ENCODE measurements around the gene RAB33B.
"Not testable (repeated sequence)": the region's sequence is repeated elsewhere in the genome, so short reads cannot be mapped to it uniquely, and the experiment has no call there.

Gene RAB33B

DNA sequence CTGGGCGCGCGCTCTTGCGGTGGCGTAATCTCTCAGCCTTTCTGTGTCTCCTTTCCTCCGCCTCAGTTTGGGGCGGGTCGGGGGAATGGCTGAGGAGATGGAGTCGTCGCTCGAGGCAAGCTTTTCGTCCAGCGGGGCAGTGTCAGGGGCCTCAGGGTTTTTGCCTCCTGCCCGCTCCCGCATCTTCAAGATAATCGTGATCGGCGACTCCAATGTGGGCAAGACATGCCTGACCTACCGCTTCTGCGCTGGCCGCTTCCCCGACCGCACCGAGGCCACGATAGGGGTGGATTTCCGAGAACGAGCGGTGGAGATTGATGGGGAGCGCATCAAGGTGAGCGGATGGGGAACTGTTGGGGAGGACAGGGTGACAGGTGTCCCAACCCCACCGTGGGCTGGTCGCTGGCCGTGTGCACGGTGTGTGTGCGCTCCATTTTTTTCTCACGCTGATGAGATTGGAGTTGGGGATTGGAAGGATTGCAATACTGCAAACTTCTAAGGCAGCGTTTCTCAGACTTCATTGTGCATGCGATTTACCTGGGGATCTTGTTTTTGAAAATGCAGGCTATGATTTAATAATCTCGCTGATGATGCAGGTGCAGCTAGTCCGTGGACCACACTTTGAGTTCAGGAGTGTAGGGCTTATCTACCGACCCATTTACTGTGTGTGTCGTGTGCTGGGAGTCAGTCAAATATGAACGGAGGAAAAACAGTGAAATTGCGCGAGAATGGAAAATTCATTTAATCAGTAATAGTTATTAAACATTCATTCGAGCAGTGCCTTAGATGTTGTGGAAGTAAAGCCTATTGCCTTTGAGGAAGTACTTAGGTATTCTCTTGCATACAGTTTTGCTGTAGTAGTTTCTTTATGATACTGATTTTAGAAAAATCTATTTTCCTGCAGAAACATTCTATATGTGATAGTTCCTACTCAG, at the start of gene RAB33B:
TSS of gene RAB33B (plus strand) at position 11 of the 935 bp plus-strand sequence. CDS start at position 86, 75 bp downstream.
- no peak for DNase-seq

DNA sequence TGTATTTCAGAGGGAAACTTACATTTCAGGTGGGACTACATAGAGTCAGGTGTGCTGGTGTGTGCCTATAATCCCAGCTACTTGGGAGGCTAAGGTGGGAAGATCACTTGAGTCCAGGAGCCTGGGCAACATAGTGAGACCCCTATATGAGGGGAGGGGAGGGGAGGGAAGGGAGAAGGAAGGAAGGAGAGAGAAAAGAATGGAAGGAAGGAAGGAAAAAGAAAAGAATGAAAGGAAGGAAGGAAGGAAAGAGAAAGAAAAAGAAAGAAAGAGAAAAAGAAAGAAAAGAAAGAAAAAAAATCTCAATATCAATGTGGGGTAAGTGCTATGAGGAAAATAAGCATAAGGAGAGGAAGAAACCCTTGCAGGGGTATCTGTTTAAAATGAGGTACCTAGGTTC, 43.6 kb upstream of the RAB33B start:
- DNase-seq: no peak

DNA sequence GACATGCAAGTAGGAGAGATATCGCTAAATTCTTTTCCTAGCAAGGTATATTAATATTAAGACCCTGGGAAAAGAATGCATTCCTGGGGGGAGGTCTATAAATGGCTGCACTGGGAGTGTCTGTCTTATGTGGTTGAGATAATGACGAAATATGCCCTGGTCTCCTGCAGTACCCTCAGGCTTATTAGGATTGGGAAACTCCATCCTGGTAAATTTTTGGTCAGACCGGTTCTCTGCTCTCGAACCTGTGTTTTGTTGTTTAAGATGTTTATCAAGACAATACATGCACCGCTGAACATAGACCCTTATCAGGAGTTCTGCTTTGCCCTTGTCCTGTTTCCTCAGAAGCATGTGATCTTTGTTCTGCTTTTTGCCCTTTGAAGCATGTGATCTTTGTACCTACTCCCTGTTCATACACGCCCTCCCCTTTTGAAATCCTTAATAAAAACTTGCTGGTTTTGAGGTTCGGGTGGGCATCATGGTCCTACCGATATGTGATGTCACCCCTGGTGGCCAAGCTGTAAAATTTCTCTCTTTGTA, 39.2 kb upstream of the RAB33B start:
- DNase-seq: not testable (repeated sequence)

DNA sequence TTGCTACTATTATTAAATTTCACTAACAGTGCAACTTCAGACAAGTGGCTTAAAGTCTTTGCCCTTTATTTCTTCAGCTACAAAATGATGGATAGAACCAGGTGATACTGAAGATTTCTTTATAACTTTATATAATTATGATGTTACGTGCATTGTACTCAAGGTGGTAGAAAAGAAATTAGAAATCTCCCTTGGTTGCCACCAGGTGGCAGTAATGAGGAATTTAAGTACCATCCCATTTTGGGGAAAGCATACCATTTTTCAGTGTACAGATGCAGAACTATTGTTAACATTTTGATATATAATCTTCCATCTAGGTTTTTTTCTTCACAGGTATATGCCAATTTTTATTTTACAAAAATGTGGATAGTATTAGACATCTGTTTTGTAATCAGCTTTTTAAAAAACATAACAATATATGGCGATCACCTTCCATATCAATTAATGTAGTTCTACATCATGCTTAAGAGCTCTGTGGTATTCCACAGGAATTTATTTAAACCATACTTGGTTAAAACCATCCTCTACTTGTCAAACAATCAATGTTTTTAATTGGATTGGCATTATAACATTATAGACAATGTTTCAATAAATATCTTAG, 37.7 kb upstream of the RAB33B start:
- DNase-seq: no peak

DNA sequence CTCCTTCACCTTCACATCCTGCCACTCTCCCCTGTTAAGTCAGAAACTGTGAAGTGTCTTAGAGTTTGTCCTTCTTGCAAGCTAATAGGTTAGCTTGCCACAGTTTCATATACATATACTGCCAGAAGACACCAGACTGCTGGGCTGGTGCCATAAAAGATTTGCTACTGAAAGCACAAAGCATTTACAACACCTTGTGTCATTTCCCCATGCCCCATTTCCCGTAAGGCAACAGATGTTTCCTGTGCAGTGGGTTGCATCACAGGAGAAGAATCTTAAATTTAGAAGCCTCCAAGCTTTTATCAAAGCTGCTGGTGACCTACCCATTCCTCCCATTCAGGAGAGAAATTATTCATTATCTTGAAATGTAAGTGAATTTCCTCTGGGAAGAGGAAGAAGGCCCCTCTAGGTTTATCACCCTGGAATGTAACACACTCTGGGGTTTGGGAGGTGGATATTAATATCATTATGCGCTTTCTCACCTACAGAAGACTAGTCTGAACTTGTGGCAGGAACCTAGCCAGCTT, 34.5 kb upstream of the RAB33B start:
- DNase-seq: no peak

DNA sequence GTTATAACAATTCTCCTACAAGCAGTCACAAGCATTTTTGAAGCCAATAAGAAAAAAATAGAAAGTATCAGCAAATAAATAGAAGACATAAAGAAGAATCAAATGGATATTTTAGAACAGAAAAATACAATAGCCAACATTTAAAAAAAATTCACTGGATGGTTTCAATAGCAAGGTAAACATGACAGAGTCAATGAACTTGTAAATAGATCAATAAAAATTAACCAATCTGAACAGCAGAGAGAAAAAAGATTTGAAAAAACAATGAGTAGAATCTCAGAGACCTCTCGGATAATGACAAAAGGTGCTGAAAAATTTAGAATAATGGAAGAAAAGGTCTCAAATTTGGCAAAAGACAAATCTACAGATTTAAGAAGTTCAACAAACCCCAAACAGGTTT, 33.3 kb upstream of the RAB33B start:
- no peak for DNase-seq

DNA sequence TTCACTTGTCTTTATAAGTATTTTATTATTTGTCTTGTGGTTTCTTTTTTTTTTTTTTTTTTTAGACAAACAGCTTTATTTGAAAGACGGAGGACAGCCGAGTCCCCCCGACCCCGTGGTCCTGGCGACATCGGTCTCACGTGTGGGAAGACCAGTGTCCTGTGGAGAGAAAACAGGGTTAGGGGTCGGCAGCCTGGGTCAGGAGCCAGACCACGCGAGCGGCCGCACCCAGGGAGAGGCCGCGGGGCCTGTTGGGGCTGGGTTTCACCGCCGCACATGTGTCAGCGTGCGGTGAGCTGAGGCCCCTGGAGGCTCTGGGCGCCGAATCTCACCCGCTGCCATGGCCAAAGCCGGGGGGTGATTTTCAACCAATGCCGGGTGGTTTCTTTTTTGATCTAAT, 17.8 kb upstream of the RAB33B start:
- DNase-seq: no peak

DNA sequence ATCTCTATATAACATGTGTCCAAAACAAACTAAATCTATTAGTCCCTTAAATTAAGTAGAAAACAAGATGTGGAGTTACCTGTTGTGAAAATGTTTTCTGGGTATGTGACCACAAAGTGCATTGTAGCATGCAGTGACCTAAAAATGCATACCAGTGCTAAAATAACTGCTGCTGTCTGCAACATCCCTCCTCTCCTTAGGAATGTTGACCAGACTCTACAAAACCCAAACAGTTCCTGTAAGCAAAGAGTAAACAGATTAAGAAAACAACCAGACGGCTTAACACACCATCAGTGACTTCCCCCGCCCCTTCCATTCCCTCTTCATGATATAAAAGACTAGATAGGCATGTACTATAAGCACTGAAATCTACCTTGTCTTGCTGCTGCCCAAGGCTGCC, 15.8 kb upstream of the RAB33B start:
- DNase-seq: no peak

DNA sequence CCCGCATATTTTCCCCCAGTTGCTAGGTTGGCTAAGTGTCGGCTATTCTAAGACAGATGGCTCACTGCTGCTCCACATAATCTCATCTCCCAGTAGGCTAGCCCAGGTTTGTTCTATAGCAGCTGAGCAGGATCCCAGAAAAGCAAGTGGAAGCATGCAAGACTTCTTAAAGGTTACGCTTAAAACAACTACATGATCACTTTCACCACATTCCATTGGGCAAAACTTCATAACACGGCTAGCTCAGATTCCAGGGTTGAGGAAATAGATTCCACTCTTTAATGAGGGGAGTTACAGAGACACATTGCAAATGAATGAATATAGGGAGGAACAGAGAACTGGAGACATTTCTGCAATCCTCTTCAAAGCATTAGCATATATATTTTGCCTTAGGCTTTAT, 12.9 kb upstream of the RAB33B start:
- DNase-seq: no peak

DNA sequence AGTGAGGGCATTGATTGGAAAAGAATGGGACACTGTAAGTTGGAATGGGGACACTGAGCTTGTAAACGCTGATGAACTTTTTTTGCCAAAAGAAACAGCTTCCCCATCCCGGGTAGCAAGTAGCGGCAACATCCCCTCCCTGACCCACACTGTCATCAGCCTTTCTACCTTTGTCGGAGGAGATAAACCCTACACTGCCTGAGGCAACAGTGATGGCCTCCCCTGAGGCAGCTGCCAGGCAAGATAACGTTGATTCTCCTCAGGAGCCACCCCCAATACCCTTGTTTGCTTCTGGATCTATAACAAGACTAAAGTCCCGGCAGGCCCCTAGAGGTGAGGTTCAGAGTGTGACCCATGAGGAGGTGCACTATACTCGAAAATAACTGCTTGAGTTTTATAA, 10.3 kb upstream of the RAB33B start:
- DNase-seq: no peak

DNA sequence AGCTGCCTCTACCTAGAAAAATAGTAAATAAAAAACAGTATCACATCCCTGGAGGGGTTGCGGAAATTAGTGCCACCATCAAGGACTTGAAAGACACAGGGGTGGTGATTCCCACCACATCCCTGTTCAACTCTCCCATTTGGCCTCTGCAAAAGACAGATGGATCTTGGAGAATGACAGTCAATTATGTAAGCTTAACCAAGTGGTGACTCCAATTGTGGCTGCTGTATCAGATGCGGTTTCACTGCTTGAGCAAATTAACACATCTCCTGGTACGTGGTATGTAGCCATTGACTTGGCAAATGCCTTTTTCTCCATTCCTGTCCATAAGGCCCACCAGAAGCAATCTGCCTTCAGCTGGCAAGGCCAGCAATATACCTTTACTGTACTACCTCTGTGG, 9.0 kb upstream of the RAB33B start:
- DNase-seq: not testable (repeated sequence)

DNA sequence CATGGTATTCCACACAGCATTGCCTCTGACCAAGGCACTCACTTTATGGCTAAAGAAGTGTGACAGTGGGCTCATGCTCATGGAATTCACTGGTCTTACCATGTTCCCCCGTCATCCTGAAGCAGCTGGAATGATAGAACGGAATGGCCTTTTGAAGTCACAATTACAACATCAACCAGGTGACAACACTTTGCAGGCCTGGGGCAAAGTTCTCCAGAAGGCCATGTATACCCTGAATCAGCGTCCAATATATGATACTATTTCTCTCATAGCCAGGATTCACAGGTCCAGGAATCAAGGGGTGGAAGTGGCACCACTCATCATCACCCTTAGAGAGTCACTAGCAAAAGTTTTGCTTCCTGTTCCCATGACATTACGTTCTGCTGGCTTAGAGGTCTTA, 6.8 kb upstream of the RAB33B start:
- not testable (repeated sequence) for DNase-seq

DNA sequence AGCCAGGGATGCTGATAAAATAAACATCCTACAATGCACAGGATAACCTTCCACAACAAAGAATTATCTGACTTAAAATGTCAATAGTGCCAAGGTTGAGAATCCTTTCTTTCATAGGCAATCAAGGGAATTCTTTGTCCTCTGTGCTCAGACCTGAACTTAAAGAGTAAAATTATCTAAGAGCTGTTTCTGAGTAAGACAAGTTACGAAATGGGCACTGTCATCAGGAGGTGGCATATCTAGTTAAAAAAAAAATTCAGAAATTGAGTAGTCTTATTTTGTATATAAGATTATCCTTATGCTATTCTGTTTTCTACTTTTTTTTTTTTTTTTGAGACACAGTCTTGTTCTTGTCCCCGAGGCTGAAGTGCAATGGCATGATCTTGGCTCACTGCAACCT, 3.3 kb upstream of the RAB33B start:
- DNase-seq: no peak

DNA sequence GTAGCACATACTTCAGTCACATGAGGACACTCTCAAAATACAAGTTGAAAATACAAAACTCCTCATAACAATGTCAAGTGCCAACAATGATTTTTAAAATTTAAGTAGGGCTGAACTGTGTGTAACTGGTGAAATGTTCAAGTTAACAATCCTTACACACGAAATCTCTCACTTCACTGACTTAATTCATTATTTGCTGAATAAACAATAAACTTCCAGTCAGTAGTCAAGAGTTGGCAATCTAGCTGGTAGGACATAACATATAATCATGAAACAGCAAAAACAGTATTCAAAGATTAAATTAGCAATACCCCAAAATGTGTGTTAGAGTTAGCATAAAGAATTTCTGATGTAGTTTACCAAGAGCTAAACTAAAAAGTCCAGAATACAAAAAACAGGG, 1.9 kb upstream of the RAB33B start:
- DNase-seq: no peak

DNA sequence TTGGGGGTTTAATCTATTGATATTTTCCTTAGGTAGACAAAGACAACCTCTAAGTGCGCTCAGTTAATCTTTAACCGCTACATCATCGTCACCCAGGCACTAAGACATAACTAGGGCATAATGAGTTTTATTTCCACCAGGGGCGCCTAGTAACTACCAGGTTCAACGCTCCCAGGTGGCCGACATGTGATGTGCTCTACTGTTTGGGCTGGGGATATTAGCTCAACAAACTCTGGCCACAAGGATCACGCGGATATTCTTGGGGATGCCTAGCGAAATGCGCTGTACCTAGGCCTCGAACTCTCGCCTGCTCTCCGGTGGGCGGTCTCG, 915 bp upstream of the RAB33B start:
- peak; percentile 44 for DNase-seq

DNA sequence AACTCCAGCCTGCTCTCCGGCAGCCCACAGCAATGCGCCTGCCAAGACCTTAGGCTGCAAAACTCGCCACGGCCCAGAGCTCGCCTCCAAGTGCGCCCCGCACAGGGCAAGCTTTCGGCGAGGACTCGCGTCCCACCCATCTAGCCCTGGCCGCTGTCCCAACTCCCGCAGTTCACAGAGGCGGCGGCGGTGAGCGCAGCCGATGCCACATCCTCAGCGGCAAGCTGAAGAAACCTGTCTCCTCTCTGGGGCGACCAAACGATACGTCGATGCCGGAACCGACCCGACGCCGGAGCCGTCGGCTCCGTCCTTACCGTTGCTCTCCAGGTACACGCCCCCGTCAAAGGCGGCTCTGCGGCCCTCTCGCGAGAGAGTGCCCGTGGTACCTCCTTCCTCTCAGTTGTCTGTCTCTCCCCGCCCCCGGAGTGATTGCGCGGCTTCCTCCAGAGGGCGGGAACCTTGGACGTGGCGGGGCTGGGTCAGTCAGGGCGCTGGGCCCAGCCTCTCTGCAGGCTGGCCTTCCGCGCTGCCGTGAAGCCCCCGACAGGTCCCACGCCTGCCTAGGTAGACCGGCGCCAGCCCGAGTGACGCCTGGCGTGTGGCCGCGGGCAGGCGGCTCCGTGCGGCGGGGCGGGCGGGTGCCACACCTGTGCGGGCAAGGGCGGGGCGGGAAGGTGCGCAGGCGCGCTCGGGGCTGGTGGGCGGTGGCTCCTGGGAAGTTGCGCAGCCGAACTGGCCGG, 380 bp upstream of the RAB33B start:
- DNase-seq: peak; percentile 96

DNA sequence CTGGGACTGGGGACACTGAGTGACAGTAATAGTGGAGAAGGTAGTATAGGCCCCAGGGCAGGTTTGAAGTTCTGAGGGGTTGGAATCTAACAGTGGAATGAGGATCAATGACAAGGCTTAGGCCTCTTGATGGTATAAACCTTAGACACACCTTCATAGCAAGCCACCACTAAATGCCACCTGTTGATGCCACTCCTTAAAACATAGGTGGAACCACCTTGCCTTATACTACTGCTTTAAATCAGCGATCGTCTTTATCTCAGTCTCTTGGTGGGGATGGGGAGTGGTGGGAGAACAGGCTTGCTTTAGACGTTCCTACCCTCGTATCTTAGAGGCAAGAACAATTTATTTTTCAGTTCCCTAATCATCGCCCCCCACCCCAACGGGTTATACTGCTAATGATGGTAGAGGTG, 1.2 kb downstream of the RAB33B start:
- DNase-seq: no peak

DNA sequence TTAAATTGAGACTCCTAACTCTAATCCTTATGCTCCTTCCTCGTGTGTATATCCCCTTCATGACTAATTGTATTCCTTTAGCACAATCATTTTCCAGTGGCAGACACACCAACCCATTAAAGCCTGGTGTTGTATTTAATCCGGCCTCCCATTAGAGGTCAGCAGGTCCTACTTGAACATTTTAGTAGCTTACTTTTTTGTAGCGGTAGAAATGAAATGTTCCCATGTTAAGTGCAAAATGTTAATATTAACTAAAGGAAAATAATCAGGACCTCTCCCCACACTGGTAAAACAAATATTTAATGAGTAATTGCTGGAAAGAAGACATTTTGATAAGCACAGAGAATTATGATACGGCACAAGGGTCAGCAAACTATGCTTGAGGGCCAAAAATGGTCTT, 3.4 kb downstream of the RAB33B start:
- DNase-seq: no peak

DNA sequence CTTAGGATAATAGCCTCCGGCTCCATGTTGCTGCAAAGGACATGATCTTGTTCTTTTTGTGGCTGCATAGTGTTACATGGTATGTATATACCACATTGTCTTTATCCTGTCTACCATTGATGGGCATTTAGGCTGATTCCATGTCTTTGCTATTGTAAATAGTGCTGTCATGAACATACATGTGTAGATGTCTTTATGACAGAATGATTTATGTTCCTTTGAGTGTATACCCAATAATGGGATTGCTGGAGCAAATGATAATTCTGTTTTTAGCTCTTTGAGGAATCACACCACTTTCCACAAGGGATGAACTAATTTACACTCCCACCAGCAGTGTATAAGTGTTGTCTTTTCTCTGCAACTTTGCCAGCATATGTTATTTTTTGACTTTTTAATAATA, 4.6 kb downstream of the RAB33B start:
- DNase-seq: no peak

DNA sequence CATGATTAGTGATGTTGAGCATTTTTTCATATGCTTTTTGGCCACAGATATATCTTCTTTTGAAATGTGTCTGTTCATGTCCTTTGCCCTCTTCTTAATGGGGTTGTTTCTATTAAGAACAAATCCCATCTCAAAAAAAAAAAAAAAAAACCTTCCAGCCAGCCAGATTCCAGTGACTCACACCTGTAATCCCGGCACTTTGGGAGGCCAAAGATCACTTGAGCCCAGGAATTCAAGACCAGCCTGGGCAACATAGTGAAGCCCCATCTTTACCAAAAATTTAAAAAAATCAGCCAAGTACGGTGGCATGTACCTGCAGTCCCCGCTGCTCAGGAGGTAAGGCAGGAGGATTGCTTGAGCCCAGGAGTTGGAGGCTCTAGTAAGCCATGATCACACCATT, 5.1 kb downstream of the RAB33B start:
- no peak for DNase-seq

DNA sequence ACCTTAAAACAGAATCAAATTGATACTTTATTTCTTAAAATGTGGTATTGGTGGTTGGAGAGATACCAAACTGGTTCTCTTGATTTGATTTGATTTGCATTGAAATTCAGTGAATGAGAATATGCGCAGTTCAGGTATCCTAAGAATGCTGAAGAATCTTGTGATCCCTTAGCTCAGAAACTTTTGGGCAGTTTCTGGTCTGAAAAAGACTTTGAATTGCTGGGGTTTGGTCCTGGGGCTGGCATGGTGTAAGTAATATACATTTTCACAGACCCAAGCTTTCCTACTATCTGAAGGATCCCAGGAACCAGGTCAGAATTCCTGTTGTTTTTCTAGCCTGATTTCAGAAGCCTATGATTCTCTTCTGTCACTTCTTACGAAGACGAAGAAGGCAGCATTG, 6.6 kb downstream of the RAB33B start:
- no peak for DNase-seq

DNA sequence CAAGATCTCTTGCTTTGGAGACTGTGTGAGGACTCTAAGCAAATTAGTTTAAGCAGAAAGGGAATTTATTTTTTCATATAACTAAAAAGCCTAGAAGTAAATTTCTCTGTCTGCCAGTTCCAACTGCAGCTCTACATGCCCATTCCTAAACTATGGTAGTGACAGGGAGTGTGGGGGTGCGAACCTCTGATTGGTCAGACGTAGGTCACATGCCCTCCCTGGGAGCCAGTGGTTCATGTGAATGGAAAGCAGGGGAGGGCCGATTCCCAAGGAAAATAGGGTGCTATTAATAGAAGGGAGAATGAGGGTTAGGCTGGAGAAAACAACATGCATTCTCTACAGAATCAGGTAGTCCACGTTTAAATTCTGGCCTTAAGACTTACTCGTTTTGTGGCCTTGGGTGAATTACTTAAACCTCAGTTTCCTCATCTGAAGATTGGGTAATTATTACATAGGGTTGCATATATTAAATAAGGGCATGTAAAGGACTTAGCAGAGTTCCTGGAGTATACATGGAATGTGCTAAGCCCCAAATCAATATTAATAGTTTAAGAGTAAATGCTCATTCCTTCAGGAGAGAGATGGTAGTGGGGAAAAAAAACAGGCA, 7.2 kb downstream of the RAB33B start:
- DNase-seq: no peak

DNA sequence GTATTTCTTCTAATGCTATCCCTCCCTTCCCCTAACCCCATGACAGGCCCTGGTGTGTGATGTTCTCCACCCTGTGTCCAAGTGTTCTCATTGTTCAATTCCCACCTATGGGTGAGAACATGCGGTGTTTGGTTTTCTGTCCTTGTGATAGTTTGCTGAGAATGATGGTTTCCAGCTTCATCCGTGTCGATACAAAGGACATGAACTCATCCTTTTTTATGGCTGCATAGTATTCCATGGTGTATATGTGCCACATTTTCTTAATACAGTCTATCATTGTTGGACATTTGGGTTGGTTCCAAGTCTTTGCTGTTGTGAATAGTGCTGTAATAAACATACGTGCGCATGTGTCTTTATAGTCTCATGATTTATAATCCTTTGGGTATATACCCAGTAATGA, 10.6 kb downstream of the RAB33B start:
- not testable (repeated sequence) for DNase-seq

All from stimulated activated CD4-positive, alpha-beta T cell treated with anti-CD3 and anti-CD28 coated beads, Interleukin-12 subunit alpha, Interleukin-12 subunit beta, amount 100 ng/mL, for 4 hours (primary cell).